ENCODE measurements around the gene YEATS4. TPM values are rescaled to one million over a fixed set of nuclear protein-coding genes. Genes with fewer than 3 reads are reported as not detected.

YEATS4 gene
- 14.6 TPM for polyA plus RNA-seq (2012; ENCODE audit: insufficient read length, low read depth)

DNA sequence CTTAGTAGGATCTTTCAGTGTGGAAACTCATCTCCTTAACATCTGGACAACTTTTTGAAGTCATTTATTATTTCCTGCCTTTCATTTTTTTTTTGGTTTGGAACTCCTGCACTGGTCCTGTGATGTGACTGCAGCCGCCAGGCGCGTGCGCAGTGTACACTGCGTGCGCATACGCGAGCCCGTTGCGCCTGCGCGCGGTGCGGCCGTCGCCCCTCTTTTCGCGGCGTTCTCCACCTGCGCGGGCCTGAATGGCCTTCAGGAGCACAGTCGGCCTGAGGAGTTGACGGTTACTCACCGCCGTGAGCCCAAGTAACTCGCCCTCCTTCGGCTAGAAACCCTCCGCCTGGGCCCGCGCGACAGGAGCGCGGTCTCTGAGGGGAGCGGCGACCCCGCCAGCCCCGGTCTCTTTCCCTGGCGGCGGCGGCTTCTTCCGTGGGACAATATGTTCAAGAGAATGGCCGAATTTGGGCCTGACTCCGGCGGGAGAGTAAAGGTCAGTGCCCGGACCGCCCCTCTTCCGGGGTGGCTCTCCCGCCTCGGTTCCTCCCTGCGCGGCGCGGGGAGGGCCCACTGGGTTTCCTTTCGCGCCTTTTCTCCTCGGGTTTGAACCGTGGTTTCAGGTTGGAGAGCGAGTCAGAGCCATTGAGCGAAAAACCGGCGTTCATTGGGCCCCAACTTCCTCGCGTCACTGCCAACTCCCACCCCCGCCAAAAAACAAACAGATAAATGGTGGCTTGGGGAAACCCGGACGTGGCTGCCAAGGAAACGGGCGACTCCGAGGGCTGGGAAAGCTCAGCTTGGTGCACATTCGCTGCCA lies at the start of gene YEATS4:
Gene YEATS4, plus strand, starts transcription at position 213 of the 817 bp plus-strand sequence. Its CDS starts 230 bp downstream, at position 443.
- no peak for TF ChIP-seq FOXP2 (optimal IDR thresholded peaks at IDR 0.05; ENCODE audit: borderline replicate concordance, extremely low read depth, extremely low read length, insufficient read depth)
- TF ChIP-seq SIN3A (IDR thresholded peaks at IDR 0.05; ENCODE audit: borderline replicate concordance, insufficient read depth, low read length): peak; percentile 58; the same call in 1 of the 2 replicates
- TF ChIP-seq TAF1 (IDR thresholded peaks at IDR 0.05; ENCODE audit: borderline replicate concordance, insufficient read depth, low read length): peak; percentile 81; the same call in 1 of the 2 replicates
- 0 out of 4 replicates have a peak, but pooled peaks of 1 of the 2 experiments have one; percentile 25 for TF ChIP-seq REST (IDR thresholded peaks at IDR 0.05; ENCODE audit: insufficient read depth in 1 of 2, low read depth in 2 of 2, low read length in 2 of 2)
- peak; percentile 90 for TF ChIP-seq POLR2AphosphoS5 (IDR thresholded peaks at IDR 0.05; ENCODE audit: low read depth, low read length)

- TF ChIP-seq POLR2AphosphoS5 (IDR thresholded peaks at IDR 0.05; ENCODE audit: low read depth, low read length) (no peak), SIN3A (IDR thresholded peaks at IDR 0.05; ENCODE audit: borderline replicate concordance, insufficient read depth, low read length) (no peak), FOXP2 (optimal IDR thresholded peaks at IDR 0.05; ENCODE audit: borderline replicate concordance, extremely low read depth, extremely low read length, insufficient read depth) (no peak), TAF1 (IDR thresholded peaks at IDR 0.05; ENCODE audit: borderline replicate concordance, insufficient read depth, low read length) (no peak), REST (IDR thresholded peaks at IDR 0.05; ENCODE audit: insufficient read depth in 1 of 2, low read depth in 2 of 2, low read length in 2 of 2) (no peak)
Observed at GRCh38 chr12:69313209-69313608, 46.3 kb upstream of the YEATS4 start.

DNA sequence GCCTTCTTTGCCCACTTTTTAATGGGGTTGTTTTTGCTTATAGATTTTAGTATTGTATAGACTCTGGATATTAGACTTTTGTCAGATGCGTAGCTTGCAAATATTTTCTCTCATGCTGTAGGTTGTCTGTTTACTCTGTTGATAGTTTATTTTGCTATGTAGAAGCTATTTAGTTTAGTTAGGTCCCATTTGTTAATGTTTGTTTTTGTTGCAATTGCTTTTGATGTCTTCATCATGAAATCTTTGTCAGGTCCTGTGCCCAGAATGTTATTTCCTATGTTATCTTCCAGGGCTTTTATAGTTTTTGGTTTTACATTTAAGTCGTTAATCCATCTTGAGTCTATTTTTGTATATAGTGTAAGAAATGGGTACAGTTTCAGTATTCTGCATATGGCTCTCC lies 41.3 kb upstream of the YEATS4 start:
- TF ChIP-seq TAF1 (IDR thresholded peaks at IDR 0.05; ENCODE audit: borderline replicate concordance, insufficient read depth, low read length) (no peak), POLR2AphosphoS5 (IDR thresholded peaks at IDR 0.05; ENCODE audit: low read depth, low read length) (no peak), FOXP2 (optimal IDR thresholded peaks at IDR 0.05; ENCODE audit: borderline replicate concordance, extremely low read depth, extremely low read length, insufficient read depth) (no peak)

DNA sequence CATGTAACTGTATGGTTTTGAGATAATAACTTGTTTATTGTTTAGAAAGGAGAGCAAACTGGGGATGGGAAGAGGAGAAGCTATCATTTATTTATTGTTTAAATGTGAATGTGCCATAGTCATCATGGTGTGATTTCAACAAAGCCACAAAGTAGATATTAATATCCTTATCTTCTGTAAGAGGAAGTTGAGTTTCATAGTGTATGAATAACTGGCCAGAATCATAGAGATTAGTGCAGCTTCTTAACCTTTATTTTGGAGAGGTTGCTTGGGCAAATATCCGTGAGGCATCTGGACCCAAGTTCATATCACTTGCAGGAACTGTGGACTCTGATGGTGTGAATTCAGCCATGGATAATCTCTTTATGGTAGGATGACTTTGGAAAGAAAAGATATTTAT lies 38.2 kb upstream of the YEATS4 start:
- TF ChIP-seq POLR2AphosphoS5 (IDR thresholded peaks at IDR 0.05; ENCODE audit: low read depth, low read length) (no peak), TAF1 (IDR thresholded peaks at IDR 0.05; ENCODE audit: borderline replicate concordance, insufficient read depth, low read length) (no peak), SIN3A (IDR thresholded peaks at IDR 0.05; ENCODE audit: borderline replicate concordance, insufficient read depth, low read length) (no peak), FOXP2 (optimal IDR thresholded peaks at IDR 0.05; ENCODE audit: borderline replicate concordance, extremely low read depth, extremely low read length, insufficient read depth) (no peak)

GRCh38 chr12:69324797-69325466 lies 34.6 kb upstream of the YEATS4 start:
- no peak for TF ChIP-seq SIN3A (IDR thresholded peaks at IDR 0.05; ENCODE audit: borderline replicate concordance, insufficient read depth, low read length)
- no peak for TF ChIP-seq FOXP2 (optimal IDR thresholded peaks at IDR 0.05; ENCODE audit: borderline replicate concordance, extremely low read depth, extremely low read length, insufficient read depth)
- TF ChIP-seq REST (IDR thresholded peaks at IDR 0.05; ENCODE audit: insufficient read depth in 1 of 2, low read depth in 2 of 2, low read length in 2 of 2): no peak
- no peak for TF ChIP-seq TAF1 (IDR thresholded peaks at IDR 0.05; ENCODE audit: borderline replicate concordance, insufficient read depth, low read length)
- no peak for TF ChIP-seq POLR2AphosphoS5 (IDR thresholded peaks at IDR 0.05; ENCODE audit: low read depth, low read length)
